HG02981 (cell line): ENCODE data around the gene CREB1.
A peak's percentile ranks its signal among the peaks of the same experiment; 100 is the strongest.
"Not testable (repeated sequence)": the region's sequence is repeated elsewhere in the genome, so short reads cannot be mapped to it uniquely, and the experiment has no call there.

Experiments used
- ATAC-seq: cut with Tn5 transposase; IDR thresholded peaks from one replicate; pipeline ENCODE4 v1.9.1; 2021; ENCODE audit warnings: mild to moderate bottlenecking, moderate library complexity; ENCODE audit not compliant: unreplicated experiment

Gene CREB1

GRCh38 chr2:207529330-207530159 lies at the start of gene CREB1:
Gene CREB1, plus strand, starts transcription at chr2:207529962. Its CDS starts 25,674 bp downstream, at chr2:207555636.
- peak; percentile 83 for ATAC-seq

- no peak for ATAC-seq
Measured at GRCh38 chr2:207480521-207481040, 49.2 kb upstream of the CREB1 start.

GRCh38 chr2:207481924-207482323 lies 47.8 kb upstream of the CREB1 start:
- no peak for ATAC-seq

- ATAC-seq: no peak
Measured at GRCh38 chr2:207482630-207483029, 47.1 kb upstream of the CREB1 start.

GRCh38 chr2:207483066-207483465 lies 46.7 kb upstream of the CREB1 start:
- no peak for ATAC-seq

- ATAC-seq: no peak
Measured at GRCh38 chr2:207483477-207483876, 46.3 kb upstream of the CREB1 start.

GRCh38 chr2:207484444-207485391 lies 45.0 kb upstream of the CREB1 start:
- ATAC-seq: peak; percentile 62

GRCh38 chr2:207487650-207488311 lies 42.0 kb upstream of the CREB1 start:
- ATAC-seq: no peak

GRCh38 chr2:207489251-207489650 lies 40.5 kb upstream of the CREB1 start:
- ATAC-seq: no peak

- ATAC-seq: no peak
Measured at GRCh38 chr2:207490441-207490840, 39.3 kb upstream of the CREB1 start.

GRCh38 chr2:207491086-207491485 lies 38.7 kb upstream of the CREB1 start:
- ATAC-seq: no peak

- no peak for ATAC-seq
Measured at GRCh38 chr2:207491956-207492355, 37.8 kb upstream of the CREB1 start.

- ATAC-seq: no peak
Measured at GRCh38 chr2:207492461-207492860, 37.3 kb upstream of the CREB1 start.

GRCh38 chr2:207494137-207494536 lies 35.6 kb upstream of the CREB1 start:
- no peak for ATAC-seq

- not testable (repeated sequence) for ATAC-seq
Measured at GRCh38 chr2:207496936-207497335, 32.8 kb upstream of the CREB1 start.

GRCh38 chr2:207497596-207497995 lies 32.2 kb upstream of the CREB1 start:
- ATAC-seq: no peak

- no peak for ATAC-seq
Measured at GRCh38 chr2:207498427-207498826, 31.3 kb upstream of the CREB1 start.

GRCh38 chr2:207499114-207499513 lies 30.6 kb upstream of the CREB1 start:
- ATAC-seq: no peak

- ATAC-seq: no peak
Measured at GRCh38 chr2:207501802-207502576, 27.8 kb upstream of the CREB1 start.

- peak; percentile 30 for ATAC-seq
Measured at GRCh38 chr2:207502577-207503198, 27.1 kb upstream of the CREB1 start.
